ENCODE results near the gene DST.
"Not testable (repeated sequence)": the region's sequence is repeated elsewhere in the genome, so short reads cannot be mapped to it uniquely, and the experiment has no call there.

The DST gene

GRCh38 chr6:56514395-56514794, 128.3 kb downstream of the DST start:
- DNase-seq: no peak

- DNase-seq: no peak
These were observed 129.1 kb downstream of the DST start for GRCh38 chr6:56513631-56514030.

GRCh38 chr6:56511591-56511990, 131.1 kb downstream of the DST start:
- DNase-seq: no peak

- no peak for DNase-seq
These were observed 131.6 kb downstream of the DST start for GRCh38 chr6:56510984-56511531.

- no peak for DNase-seq
These were observed 133.7 kb downstream of the DST start for GRCh38 chr6:56509031-56509430.

DNA sequence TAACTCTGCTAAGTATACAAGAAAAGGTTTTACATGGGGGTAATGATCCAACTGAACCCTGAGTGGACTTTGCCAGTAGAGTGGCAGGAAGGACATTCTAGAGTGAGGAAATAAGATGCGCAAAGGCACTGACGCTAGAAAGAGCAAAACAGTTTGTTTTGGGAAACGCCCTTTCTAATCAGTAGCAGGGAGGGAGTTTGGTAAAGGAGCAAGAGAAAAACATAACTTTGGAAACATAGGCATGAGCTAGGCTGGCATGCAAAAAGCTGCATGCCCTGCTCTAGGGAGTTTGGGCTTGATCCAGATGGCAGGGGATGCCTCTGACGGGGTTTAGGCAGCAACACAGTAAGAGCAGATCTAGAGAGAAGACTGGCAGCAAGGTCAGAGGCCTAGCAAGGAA, 135.2 kb downstream of the DST start:
- DNase-seq: no peak

- no peak for DNase-seq
These were observed 137.0 kb downstream of the DST start for GRCh38 chr6:56505512-56506260.

DNA sequence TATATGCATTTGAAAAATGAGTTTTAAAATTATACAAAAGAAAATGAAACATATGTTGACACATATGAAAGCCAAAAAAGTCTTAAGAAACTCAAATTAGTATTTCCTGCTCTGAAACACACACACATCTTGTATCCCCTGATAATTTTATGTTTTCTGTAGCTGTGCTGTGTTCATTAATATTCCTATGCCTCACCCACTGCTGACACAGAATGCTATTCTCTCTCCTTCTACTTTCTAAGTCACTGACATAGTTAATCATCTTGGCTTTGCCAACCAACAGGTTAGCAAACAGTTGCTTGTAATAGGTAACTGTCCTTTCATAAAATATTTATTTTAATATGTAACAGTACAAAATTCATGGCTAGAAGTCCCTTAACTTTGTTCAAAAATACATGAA, 140.7 kb downstream of the DST start:
- no peak for DNase-seq

- DNase-seq: no peak
These were observed 143.6 kb downstream of the DST start for GRCh38 chr6:56499095-56499494.

DNA sequence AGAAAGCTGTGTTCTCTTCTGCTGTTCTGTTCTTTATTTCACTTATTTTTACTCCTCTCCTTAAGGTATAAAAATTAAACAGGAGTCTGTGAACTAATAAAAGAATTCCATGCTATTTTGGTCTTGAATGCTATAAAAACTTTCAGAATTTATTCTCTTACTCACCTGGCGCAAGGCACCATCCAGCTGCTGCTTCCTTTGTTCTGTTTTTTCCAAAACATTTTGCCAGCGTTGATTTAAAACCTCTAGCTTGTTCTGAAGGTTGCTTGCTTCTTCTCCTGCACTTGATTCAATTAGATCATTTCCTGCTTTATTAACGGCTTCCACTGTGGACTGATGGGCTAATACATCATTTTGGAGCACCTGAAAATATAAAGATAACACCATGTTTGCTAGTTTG, 145.0 kb downstream of the DST start:
- DNase-seq: no peak

DNA sequence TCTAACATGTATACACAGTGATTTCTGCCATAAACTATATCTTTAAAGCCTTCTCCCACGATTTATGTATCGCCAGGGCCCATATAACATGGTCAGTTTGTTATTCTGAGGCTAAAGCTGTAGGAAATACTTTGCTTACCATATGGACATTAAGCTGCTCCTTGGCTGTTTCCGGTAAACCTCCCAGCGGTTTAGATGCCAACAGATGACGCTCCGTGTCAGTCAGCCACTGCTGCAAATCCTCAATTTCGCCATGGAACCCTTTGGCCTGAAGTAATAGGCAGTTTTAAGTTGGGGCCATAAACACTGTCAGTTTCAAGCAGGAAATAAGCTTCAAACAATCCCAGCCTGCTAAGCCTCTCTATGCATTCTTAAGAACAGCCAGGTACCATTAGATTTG, 145.4 kb downstream of the DST start:
- no peak for DNase-seq

GRCh38 chr6:56496650-56497049, 146.0 kb downstream of the DST start:
- not testable (repeated sequence) for DNase-seq

DNA sequence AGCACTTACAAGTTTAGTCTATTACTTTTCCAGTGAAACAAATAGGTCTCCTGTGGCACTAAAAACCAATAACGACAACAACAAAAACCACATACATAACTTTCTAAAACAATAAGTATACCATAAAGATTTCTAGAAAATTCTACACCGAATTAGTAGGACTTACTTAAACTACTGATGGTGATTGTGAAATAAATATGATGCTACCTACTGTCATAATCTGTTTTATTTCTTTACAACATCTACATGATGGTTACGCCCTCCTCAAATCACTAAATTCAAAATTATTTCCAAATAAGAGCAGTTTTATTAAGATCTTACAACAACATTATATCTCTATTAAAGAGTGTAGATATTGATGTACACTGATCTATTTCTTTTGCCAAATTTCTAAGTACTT, 147.0 kb downstream of the DST start:
- DNase-seq: no peak

DNA sequence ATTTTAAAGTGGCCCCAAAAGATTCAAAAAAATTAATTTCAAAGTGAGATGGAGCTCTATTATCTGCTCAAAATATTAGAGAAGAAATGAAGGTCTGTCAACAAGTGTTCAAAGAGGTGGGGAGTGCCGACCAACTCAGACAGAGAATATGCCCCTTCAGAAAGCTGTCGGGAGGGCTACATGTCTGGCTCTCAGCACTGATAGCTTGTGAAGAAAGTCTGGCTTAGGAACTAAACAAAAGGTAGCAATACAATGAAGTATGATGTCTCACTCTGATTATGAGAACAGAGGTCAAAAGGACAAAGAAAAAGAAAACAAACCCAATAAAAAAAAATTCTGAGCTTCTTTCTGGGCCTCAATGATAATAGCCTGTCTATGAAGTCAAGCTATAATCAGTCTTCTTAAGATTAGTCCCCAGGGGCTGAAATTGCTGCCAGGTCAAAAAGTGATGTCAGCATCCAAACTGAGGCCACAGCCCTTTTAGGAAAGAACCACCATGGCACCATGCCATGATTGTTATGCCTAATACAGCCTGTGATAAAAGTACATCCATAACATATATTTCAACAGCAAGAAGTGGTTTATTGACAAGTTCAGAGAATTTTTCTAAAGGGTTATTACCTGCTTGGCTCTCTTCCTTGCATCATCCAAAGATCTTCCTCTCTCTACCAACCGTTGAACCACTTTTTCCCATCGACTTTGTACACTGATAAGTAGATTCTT, 150.9 kb downstream of the DST start:
- no peak for DNase-seq

DNA sequence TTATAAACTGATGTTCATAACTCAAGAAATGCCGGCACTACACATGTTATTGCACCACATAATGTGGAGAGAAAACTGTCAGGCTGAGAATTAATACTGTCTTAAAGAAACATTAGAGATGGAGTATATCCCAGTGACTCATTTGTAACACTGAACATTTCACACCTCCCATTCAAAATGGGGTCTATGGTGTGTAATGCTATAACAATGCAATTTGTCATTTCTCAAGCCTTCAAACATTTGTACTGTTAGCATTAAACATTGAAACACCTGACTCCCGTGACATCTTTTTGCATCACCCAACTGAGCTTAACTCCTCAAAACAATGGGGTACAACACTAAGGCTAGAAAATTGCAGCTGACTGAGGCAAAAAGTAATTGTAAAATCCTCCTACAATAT, 151.7 kb downstream of the DST start:
- DNase-seq: no peak

DNA sequence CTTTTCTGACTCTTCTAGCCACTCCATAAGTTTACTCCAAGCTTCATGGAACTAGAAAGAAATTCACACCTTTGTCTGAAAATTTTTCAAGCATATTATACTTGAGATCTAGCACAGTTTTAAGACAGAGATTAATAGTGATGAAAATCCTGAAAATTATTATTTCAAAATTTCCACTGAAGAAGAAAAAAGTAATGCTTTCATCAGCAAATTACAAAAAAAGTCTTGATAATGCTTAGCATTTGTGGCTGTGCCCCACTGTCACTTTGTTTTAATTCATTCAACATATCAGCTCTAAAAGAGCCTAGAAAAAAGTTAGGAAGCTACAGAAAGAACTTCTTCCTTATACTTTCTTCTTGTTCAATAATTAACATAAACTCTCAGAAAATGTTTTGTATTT, 153.1 kb downstream of the DST start:
- no peak for DNase-seq

DNA sequence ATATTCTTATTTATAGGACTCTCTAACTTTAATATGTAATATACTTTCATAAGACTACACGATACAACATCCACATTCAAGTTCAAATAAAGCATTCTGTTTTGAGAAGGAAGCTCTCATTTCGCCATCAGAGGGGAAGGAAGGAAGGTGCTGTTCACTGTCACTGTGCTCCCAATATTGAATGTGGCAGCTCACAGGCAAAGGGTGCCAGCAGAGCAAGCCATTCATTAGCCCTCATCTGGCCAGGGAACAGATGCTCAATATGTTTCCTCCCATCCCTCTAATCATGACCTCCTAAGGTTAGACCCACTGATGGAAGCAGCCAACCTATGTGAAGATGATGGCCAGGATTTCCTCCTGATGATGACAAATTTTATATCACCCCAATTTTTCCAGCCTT, 154.4 kb downstream of the DST start:
- no peak for DNase-seq

- DNase-seq: no peak
These were observed 156.0 kb downstream of the DST start for GRCh38 chr6:56486681-56487080.

- no peak for DNase-seq
These were observed 158.0 kb downstream of the DST start for GRCh38 chr6:56484669-56485068.

DNA sequence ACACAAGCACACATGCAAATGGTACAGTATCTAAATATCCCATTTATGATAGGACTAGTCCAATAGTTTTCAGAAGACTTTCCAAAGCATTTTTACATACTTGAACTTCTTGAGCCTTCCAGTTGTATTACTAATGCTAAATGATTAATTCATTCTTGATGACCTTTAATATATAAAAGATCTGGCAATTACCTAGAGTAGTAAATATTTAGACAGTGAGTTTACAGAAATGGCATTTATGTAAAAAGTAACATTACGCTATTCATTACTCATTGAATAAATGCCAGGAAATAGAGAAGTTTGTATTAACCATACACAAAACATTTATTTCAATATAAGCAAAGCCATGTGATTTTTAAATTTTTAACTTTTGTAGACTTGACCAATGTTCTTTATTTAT, 158.8 kb downstream of the DST start:
- no peak for DNase-seq

DNA sequence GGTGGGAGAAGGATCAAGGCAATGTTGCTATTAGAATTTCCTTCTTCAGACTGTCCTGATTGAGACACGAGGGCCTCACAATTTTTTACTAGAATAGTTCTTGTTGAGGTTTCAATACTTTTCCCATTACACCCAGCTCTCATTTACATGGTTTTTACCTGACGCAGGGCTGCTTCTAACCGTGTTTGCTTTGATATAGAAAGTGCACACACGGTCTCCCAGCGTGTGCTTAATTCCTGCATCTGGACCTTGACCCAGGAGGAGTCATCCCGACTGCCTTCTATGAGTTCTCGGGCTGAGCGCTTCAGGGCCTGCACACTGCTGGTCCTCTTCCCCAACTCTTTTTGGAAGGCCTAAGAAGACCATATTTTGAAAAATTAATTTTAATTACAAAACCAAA, 160.2 kb downstream of the DST start:
- DNase-seq: peak in 1 of 2 experiments; percentile 60

- no peak for DNase-seq
These were observed 160.7 kb downstream of the DST start for GRCh38 chr6:56481957-56482356.

DNA sequence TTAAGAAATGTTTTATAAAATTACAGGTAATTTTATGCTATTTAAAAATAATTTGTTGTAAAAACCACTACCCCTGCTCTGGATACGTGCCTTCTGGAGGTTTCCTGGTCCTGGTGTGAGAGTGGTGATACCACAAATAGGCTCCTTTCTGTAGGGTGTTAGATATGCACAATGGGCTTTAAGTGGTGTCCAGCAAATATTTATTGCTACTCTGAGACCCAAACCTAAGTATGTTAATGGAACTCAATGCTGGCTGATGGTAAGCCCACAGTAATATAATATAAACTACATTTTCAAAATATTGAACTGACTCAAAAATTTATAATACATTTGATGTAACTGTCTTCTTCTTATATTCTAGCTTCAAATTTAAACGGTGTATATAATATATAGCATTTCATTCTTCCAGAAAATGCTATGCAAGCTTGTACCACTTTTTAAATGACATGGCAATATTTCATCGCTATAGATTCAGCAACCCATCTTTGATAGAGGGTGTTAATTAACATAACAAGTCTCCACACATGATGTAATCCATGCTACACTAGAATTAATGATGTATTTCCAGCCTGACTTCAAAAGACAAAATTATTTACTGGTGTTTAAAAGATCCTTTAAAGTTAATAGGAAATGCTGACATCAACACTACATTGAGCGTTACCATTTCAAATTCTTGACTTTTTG, 161.9 kb downstream of the DST start:
- DNase-seq: no peak

GRCh38 chr6:56480246-56480645, 162.4 kb downstream of the DST start:
- no peak for DNase-seq

Measured in NCI-H526 (cell line).